Fibroblast of villous mesenchyme (primary cell): Measurements from ENCODE around the gene TAMALIN. TPM values are rescaled to one million over a fixed set of nuclear protein-coding genes. Genes with fewer than 3 reads are reported as not detected.

Experiments used
- DNase-seq: peaks from one replicate; pipeline ENCODE4 v3.0.0-alpha.2; 2010; ENCODE audit warnings: low read depth
- H3K4me3 ChIP-seq: 2 replicates; pipeline ENCODE4 v1.5.1; 2011; ENCODE audit warnings: low read depth, mild to moderate bottlenecking, low read length
- total RNA-seq: library from RNA; depleted of rRNA; stranded (reverse); fragments of >200 nt; gene quantifications from 2 replicates; pipeline ENCODE4 v1.2.3, GENCODE V29; 2012
- TF ChIP-seq, protein P1 (sequence below): IDR thresholded peaks from 2 replicates; pipeline ENCODE4 v1.5.1; 2012; ENCODE audit warnings: low read depth, mild to moderate bottlenecking, low read length; ENCODE audit not compliant: insufficient read depth

The TAMALIN gene
- total RNA-seq, 1 donor = 2.2 TPM

DNA sequence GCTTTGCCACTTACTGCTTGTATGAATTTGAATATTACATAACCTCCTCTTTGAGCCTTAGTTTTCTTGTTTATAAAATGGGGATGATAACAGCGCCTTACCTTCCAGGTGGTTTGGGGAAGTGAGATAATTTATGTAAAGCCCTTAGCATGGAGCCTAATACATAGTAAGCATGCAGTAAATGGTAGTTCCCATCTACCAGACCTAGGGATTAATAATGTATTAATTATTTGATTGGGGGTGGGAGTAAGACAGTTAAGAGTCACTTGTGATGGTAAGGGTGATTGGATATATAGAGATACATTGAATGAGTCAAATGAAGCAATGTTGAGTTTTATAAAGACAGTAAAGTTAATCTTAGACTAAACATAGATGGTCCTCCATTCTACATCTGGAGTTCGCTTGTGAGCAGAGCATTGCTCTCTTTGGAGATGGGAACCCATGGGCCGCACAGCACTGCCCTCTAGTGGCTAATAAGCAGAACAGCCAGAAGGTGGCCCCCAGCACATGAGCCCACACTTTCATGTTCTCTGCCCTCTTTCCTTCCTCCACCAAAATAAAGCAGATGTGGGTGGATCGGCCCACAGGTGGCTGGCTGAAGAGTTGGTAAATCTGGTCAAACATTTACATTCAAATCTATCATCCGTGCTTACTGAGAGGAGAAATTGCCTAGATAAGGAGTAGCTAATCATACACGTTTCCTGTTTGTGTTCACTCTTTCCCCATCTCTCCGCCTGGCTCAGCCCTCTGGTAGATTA is 26.5 kb upstream of the TAMALIN start:
- H3K4me3 ChIP-seq = no peak overlapping the region
- TF ChIP-seq, protein P1, sequence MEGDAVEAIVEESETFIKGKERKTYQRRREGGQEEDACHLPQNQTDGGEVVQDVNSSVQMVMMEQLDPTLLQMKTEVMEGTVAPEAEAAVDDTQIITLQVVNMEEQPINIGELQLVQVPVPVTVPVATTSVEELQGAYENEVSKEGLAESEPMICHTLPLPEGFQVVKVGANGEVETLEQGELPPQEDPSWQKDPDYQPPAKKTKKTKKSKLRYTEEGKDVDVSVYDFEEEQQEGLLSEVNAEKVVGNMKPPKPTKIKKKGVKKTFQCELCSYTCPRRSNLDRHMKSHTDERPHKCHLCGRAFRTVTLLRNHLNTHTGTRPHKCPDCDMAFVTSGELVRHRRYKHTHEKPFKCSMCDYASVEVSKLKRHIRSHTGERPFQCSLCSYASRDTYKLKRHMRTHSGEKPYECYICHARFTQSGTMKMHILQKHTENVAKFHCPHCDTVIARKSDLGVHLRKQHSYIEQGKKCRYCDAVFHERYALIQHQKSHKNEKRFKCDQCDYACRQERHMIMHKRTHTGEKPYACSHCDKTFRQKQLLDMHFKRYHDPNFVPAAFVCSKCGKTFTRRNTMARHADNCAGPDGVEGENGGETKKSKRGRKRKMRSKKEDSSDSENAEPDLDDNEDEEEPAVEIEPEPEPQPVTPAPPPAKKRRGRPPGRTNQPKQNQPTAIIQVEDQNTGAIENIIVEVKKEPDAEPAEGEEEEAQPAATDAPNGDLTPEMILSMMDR = peak; percentile 95
- DNase-seq = peak; percentile 79

DNA sequence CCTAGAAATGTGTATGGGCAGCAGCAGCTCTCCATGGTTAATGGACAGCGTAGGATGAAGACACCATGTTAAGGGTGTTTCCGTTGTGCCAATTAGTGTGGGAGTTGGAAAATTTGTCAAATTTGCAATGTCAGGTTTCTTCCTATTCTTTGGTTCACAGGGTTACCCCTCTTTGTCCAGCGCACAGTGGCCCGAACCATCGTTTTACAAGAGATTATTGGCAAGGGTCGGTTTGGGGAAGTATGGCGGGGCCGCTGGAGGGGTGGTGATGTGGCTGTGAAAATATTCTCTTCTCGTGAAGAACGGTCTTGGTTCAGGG is 26.0 kb upstream of the TAMALIN start:
- DNase-seq = no peak
- H3K4me3 ChIP-seq = no peak overlapping the region
- TF ChIP-seq, protein P1 = no peak

DNA sequence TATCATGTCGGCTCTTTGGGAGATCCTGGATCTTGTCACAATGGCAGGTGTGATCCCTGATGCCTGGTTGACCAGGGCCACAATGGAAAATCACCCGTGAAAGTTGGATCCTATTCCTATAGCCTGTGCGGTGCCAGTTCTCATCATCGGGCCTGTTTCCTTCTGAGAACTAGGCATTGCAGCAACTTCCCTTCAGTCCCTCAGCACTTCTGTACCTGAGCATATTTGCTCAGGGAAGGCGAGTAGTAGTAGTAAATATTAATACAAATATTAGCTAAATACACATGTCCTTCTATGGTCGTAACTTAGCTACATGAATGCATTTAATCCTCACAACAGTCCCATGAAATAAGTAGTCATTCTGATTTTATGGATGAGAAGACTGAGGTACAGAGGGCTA is 22.1 kb upstream of the TAMALIN start:
- no peak overlapping the region for H3K4me3 ChIP-seq
- TF ChIP-seq, protein P1 = no peak
- no peak for DNase-seq

DNA sequence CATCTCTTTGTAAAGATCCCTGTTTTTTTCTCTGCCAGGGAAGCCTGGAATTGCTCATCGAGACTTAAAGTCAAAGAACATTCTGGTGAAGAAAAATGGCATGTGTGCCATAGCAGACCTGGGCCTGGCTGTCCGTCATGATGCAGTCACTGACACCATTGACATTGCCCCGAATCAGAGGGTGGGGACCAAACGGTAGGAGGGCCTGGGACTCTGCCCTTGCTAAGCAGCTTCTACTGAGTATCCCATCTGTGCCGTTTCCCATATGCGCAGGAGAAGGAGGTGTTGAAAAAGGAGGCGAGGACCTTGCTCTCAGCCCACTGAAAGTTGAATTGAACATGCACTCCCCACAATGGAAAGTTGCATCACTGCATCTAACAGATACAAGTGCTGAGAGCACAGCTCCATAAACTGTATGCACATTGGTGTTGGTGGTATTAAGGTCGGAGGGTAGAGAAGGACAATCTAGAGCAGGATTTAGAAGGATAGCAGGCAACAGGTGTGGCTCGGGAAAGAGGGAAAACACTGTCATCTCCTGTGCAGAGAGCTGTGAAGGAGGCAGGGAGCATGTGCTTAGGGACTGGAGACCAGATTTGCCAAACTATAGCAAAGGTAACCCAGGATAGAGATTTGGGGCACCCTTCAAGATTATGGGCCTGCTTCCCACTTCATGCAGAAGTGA is 21.5 kb upstream of the TAMALIN start:
- H3K4me3 ChIP-seq = no peak overlapping the region
- no peak for DNase-seq
- TF ChIP-seq, protein P1 = no peak

DNA sequence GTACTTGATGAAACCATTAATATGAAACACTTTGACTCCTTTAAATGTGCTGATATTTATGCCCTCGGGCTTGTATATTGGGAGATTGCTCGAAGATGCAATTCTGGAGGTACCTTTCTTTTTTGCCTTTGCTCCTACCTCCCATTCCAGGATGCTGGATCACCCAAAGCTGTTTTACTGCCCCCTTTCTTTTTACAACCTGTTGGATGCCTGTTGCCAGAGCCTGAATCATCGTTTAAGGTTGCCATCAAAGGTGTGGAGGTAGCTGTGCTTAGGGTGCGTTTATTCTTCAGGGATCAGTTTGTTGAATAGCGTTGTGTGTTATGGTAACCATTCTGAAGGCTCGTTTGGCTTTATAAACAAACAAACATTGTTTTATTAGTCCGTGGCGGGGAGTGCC is 19.9 kb upstream of the TAMALIN start:
- TF ChIP-seq, protein P1 = no peak
- DNase-seq = no peak
- H3K4me3 ChIP-seq = no peak overlapping the region

DNA sequence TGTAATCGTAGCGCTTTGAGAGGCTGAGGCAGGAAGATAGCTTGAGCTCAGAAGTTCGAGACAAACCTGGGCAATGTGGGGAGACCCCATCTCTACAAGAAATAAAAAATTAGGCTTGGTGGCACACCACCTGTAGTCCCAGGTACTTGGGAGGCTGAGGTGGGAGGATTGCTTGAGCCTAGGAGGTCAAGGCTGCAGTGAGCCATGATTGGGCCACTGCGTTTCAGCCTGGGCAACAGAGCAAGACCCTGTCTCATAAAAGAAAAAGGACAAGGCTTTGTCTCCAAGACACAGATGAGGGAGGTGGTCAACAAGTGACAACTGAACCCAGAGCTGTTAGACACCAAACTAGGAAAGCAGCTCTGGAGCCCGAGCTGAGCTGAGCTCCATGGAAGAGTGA is 14.5 kb upstream of the TAMALIN start:
- TF ChIP-seq, protein P1 = no peak
- H3K4me3 ChIP-seq = no peak overlapping the region
- DNase-seq = no peak

DNA sequence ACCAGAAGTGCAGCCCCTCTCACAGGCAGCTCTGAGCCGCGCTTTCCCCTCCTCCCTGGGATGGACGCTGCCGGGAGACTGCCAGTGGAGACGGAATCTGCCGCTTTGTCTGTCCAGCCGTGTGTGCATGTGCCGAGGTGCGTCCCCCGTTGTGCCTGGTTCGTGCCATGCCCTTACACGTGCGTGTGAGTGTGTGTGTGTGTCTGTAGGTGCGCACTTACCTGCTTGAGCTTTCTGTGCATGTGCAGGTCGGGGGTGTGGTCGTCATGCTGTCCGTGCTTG is 12.3 kb upstream of the TAMALIN start:
- TF ChIP-seq, protein P1 = no peak
- H3K4me3 ChIP-seq = no peak overlapping the region
- DNase-seq = no peak
